NCI-H1105 (cell line): Measurements from ENCODE around the gene CP.
"Not testable (repeated sequence)": the region's sequence is repeated elsewhere in the genome, so short reads cannot be mapped to it uniquely, and the experiment has no call there.

Experiments used
- DNase-seq: peaks from one replicate; lab custom pipeline; 2025; lab: John Stamatoyannopoulos, UW

Gene CP

GRCh38 chr3:149221783-149222517 is at the start of gene CP:
TSS of gene CP (minus strand) at chr3:149221829. CDS start at chr3:149221792, 37 bp downstream.
- DNase-seq = no peak

GRCh38 chr3:149270180-149270579 is 48.6 kb upstream of the CP start:
- DNase-seq = no peak

GRCh38 chr3:149269687-149270086 is 48.1 kb upstream of the CP start:
- DNase-seq = no peak

- DNase-seq = no peak
These were observed 45.9 kb upstream of the CP start for GRCh38 chr3:149267565-149267964.

- DNase-seq = no peak
These were observed 45.1 kb upstream of the CP start for GRCh38 chr3:149266736-149267135.

- DNase-seq = no peak
These were observed 42.2 kb upstream of the CP start for GRCh38 chr3:149263856-149264255.

GRCh38 chr3:149258714-149259113 is 37.1 kb upstream of the CP start:
- DNase-seq = no peak

- DNase-seq = peak; percentile 5
These were observed 36.7 kb upstream of the CP start for GRCh38 chr3:149258298-149258697.

GRCh38 chr3:149252272-149252671 is 30.6 kb upstream of the CP start:
- DNase-seq = no peak

- DNase-seq = no peak
These were observed 29.6 kb upstream of the CP start for GRCh38 chr3:149251186-149251585.

GRCh38 chr3:149247929-149248691 is 26.5 kb upstream of the CP start:
- DNase-seq = no peak

GRCh38 chr3:149247008-149247710 is 25.5 kb upstream of the CP start:
- DNase-seq = no peak

GRCh38 chr3:149245738-149246451 is 24.3 kb upstream of the CP start:
- DNase-seq = no peak

- DNase-seq = no peak
These were observed 21.9 kb upstream of the CP start for GRCh38 chr3:149243540-149243939.

GRCh38 chr3:149239357-149239936 is 17.8 kb upstream of the CP start:
- DNase-seq = no peak

GRCh38 chr3:149238268-149238667 is 16.6 kb upstream of the CP start:
- not testable (repeated sequence) for DNase-seq

GRCh38 chr3:149235599-149236424 is 14.2 kb upstream of the CP start:
- no peak for DNase-seq

GRCh38 chr3:149234671-149235245 is 13.1 kb upstream of the CP start:
- DNase-seq = no peak

GRCh38 chr3:149233323-149233722 is 11.7 kb upstream of the CP start:
- no peak for DNase-seq

- DNase-seq = no peak
These were observed 10.2 kb upstream of the CP start for GRCh38 chr3:149231871-149232270.
